HUES64 (cell line): Measurements from ENCODE around the gene DNAH17.

ENCODE experiments used
- H3K27ac ChIP-seq: 2 replicates; pipeline ENCODE4 v1.7.0; 2013; ENCODE audit warnings: low read depth, low read length, inconsistent platforms
- H3K27me3 ChIP-seq: 2 replicates; pipeline ENCODE4 v1.6.1; 2013; ENCODE audit warnings: mild to moderate bottlenecking, low read length; ENCODE audit not compliant: insufficient read depth
- H3K36me3 ChIP-seq: 2 replicates; pipeline ENCODE4 v1.6.1; 2013; ENCODE audit warnings: mild to moderate bottlenecking, low read length; ENCODE audit not compliant: insufficient read depth
- H3K4me1 ChIP-seq: 2 replicates; pipeline ENCODE4 v1.6.1; 2013; ENCODE audit warnings: mild to moderate bottlenecking, low read length, moderate library complexity; ENCODE audit not compliant: insufficient read depth
- H3K4me3 ChIP-seq: 2 replicates; pipeline ENCODE4 v1.5.1; 2013; ENCODE audit warnings: mild to moderate bottlenecking, low read length, moderate library complexity
- H3K9ac ChIP-seq: 2 replicates; pipeline ENCODE4 v1.6.1; 2013; ENCODE audit warnings: mild to moderate bottlenecking, low read depth, low read length
- H3K9me3 ChIP-seq: 2 replicates; pipeline ENCODE4 v1.6.1; 2013; ENCODE audit warnings: low read depth, low read length; ENCODE audit not compliant: insufficient read depth
- WGBS: fragments of 150-250, 120-280 bp; methylation state at CpG from one replicate; pipeline ENCODE4 v1.1.7; 2013; ENCODE audit warnings: missing lambda C conversion rate; 5-methylcytosine and 5-hydroxymethylcytosine counted together

The DNAH17 gene

GRCh38 chr17:78615631-78616030 is 38.4 kb upstream of the DNAH17 start:
- no peak overlapping the region for H3K4me3 ChIP-seq
- H3K9me3 ChIP-seq = peaks cover 3% of the 10 kb centered on the region; the same call in 1 of the 2 replicates
- H3K27me3 ChIP-seq = peaks cover 4% of the 10 kb centered on the region; the same call in 1 of the 2 replicates
- no peak overlapping the region for H3K9ac ChIP-seq
- H3K4me1 ChIP-seq = no peaks in the 10 kb centered on the region; the same call in 1 of the 2 replicates
- no peak overlapping the region for H3K27ac ChIP-seq
- WGBS = 91% methylated on average over 13 of the region's 13 CpGs
- no peaks in the 10 kb centered on the region for H3K36me3 ChIP-seq

DNA sequence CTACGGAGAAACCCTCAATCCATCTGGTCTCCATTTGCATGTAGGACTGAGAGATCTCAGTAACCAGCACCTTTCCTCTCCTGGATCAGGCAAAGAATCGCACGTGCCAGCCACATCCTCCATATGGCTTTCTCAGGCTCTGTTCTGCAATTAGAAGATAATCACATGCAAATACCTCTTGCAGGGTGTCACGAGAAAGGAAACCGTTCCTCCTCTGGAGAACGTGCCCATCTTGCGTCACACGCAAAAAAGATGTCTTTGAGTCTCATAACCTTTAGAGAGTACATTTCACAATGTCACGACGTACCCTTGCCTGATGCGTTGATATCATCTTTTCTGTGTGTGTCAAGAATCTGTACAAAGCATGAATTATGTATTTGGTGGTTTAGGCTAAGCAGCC is 36.2 kb upstream of the DNAH17 start:
- Histone ChIP-seq H3K27ac (no peak overlapping the region), H3K27me3 (peaks cover 4% of the 10 kb centered on the region; the same call in 1 of the 2 replicates), H3K4me1 (no peaks in the 10 kb centered on the region; the same call in 1 of the 2 replicates), H3K36me3 (no peaks in the 10 kb centered on the region), H3K9me3 (no peaks in the 10 kb centered on the region), H3K4me3 (no peak overlapping the region), H3K9ac (no peak overlapping the region)
- WGBS = 95% methylated on average over 11 of the region's 11 CpGs

GRCh38 chr17:78611607-78612006 is 34.4 kb upstream of the DNAH17 start:
- 78% methylated on average over 6 of the region's 6 CpGs for WGBS
- H3K36me3 ChIP-seq = no peaks in the 10 kb centered on the region
- no peak overlapping the region for H3K4me3 ChIP-seq
- H3K27me3 ChIP-seq = peaks cover 4% of the 10 kb centered on the region; the same call in 1 of the 2 replicates
- no peaks in the 10 kb centered on the region for H3K9me3 ChIP-seq
- no peak overlapping the region for H3K9ac ChIP-seq
- no peaks in the 10 kb centered on the region; the same call in 1 of the 2 replicates for H3K4me1 ChIP-seq
- H3K27ac ChIP-seq = no peak overlapping the region

DNA sequence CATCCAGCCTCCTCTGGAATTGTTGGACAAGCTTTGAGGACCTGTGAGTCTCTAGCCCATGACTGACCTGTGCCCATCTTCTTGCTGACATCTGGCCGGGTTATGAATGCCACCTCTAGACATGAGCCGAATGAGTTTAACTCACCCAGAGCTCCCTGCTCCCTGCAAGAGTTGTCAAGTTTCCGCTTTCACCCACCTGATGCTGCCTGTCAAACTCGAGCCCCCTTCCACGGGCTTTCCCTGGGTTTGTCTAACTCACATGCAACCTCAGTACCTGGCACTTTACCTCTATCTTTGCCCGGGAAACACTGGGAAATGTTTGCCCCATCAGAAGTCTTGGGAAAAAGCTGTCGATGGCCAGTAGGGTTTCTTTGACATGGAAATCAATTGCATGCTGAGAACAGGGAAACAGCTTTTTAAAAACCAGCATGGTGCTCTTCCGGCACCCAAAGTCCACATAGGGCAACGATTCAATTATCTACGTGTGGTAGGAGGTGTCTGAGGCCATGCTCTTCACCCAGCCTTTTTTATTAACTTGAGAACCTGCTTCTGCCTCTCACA is 33.8 kb upstream of the DNAH17 start:
- H3K9me3 ChIP-seq = no peaks in the 10 kb centered on the region
- H3K27me3 ChIP-seq = peaks cover 4% of the 10 kb centered on the region; the same call in 1 of the 2 replicates
- H3K36me3 ChIP-seq = no peaks in the 10 kb centered on the region
- no peak overlapping the region for H3K27ac ChIP-seq
- 58% methylated on average over 10 of the region's 10 CpGs for WGBS
- no peak overlapping the region for H3K4me3 ChIP-seq
- H3K9ac ChIP-seq = no peak overlapping the region
- no peaks in the 10 kb centered on the region; the same call in 1 of the 2 replicates for H3K4me1 ChIP-seq

DNA sequence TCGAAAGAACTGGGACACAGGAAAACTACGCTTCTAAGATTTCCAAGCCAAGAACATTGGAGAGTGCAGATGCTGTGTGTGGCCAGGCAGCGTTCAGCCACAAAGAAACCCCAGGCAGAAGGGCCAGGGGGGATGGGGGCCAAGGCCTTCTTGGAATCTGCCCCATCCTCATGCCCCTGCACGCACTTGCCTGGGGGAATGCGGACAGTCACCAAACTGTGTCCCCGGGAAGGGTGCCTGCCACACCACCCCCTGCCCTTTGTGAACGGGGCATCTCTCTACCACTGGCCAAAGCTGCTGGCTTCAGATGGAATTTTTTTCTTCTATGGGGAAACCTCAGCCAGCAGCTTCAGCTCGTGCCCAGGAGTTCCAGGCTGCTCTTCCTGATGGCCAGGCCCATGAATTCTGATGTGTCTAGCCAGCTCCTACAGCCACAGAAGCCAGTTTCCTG is 32.0 kb upstream of the DNAH17 start:
- WGBS = 89% methylated on average over 8 of the region's 8 CpGs
- no peak overlapping the region for H3K4me3 ChIP-seq
- no peaks in the 10 kb centered on the region for H3K9me3 ChIP-seq
- no peak overlapping the region for H3K27ac ChIP-seq
- no peaks in the 10 kb centered on the region for H3K36me3 ChIP-seq
- H3K9ac ChIP-seq = no peak overlapping the region
- peaks cover 4% of the 10 kb centered on the region; the same call in 1 of the 2 replicates for H3K27me3 ChIP-seq
- no peaks in the 10 kb centered on the region; the same call in 1 of the 2 replicates for H3K4me1 ChIP-seq

DNA sequence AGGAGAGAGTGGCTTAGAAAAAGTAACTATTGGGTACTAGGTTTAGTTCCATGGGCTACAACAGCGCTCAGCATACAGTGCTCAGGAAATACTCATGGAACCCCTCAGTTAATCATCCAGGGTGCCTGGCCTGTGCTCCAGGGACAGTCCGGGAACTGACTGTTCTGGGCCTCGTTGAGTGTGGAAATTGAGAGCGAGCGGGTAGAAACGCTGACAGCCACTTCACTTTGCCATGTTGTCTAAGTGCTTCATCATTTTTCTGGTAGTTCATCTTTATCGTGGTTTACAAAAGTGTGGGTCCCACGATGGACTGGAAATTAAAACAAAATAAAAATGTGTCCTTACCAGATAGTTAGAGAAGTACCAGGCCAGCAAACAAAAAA is 31.6 kb upstream of the DNAH17 start:
- Histone ChIP-seq H3K9ac (no peak overlapping the region), H3K27me3 (peaks cover 4% of the 10 kb centered on the region; the same call in 1 of the 2 replicates), H3K27ac (no peak overlapping the region), H3K9me3 (no peaks in the 10 kb centered on the region), H3K4me1 (no peaks in the 10 kb centered on the region; the same call in 1 of the 2 replicates), H3K4me3 (no peak overlapping the region), H3K36me3 (no peaks in the 10 kb centered on the region)
- WGBS = 94% methylated on average over 8 of the region's 8 CpGs

- no peaks in the 10 kb centered on the region for H3K9me3 ChIP-seq
- H3K4me1 ChIP-seq = no peaks in the 10 kb centered on the region; the same call in 1 of the 2 replicates
- H3K9ac ChIP-seq = no peak overlapping the region
- peaks cover 4% of the 10 kb centered on the region; the same call in 1 of the 2 replicates for H3K27me3 ChIP-seq
- H3K4me3 ChIP-seq = no peak overlapping the region
- no peaks in the 10 kb centered on the region for H3K36me3 ChIP-seq
- H3K27ac ChIP-seq = no peak overlapping the region
- WGBS = 96% methylated on average over 10 of the region's 10 CpGs
These were observed 31.1 kb upstream of the DNAH17 start for GRCh38 chr17:78608122-78608803.

GRCh38 chr17:78607038-78607437 is 29.8 kb upstream of the DNAH17 start:
- no peak overlapping the region for H3K9ac ChIP-seq
- no peaks in the 10 kb centered on the region; the same call in 1 of the 2 replicates for H3K4me1 ChIP-seq
- WGBS = 49% methylated on average over 6 of the region's 6 CpGs
- no peak overlapping the region for H3K4me3 ChIP-seq
- no peaks in the 10 kb centered on the region for H3K9me3 ChIP-seq
- H3K27me3 ChIP-seq = peaks cover under 1% of the 10 kb centered on the region; the same call in 1 of the 2 replicates
- no peak overlapping the region for H3K27ac ChIP-seq
- no peaks in the 10 kb centered on the region for H3K36me3 ChIP-seq

GRCh38 chr17:78605886-78606285 is 28.7 kb upstream of the DNAH17 start:
- H3K4me3 ChIP-seq = no peak overlapping the region
- H3K27me3 ChIP-seq = no peaks in the 10 kb centered on the region; the same call in 1 of the 2 replicates
- 96% methylated on average over 6 of the region's 6 CpGs for WGBS
- H3K27ac ChIP-seq = no peak overlapping the region
- no peaks in the 10 kb centered on the region for H3K4me1 ChIP-seq
- no peaks in the 10 kb centered on the region for H3K36me3 ChIP-seq
- H3K9ac ChIP-seq = no peak overlapping the region
- H3K9me3 ChIP-seq = no peaks in the 10 kb centered on the region

DNA sequence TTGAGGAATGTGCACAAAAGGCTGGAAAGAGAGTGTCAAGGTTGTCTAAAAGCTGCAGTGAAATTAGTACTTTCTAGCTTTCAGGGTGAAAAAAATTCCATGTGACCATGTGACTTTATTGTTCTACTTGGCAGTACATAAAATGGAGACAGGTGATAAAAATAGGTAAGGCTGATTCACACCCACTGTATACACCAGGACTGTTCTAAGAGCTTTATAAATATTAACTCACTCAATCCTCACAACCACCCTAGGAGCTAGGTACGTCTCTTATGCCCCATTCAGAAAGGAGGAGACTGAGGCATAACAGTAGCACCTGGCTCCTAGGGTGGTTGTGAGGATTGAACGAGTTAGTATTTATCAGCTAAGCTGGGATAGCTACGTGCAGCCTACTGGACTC is 28.2 kb upstream of the DNAH17 start:
- Histone ChIP-seq H3K27me3 (no peaks in the 10 kb centered on the region; the same call in 1 of the 2 replicates), H3K36me3 (no peaks in the 10 kb centered on the region), H3K9me3 (no peaks in the 10 kb centered on the region), H3K27ac (no peak overlapping the region), H3K4me3 (no peak overlapping the region), H3K9ac (no peak overlapping the region), H3K4me1 (no peaks in the 10 kb centered on the region)
- 96% methylated on average over 3 of the region's 3 CpGs for WGBS

- H3K4me3 ChIP-seq = no peak overlapping the region
- no peaks in the 10 kb centered on the region for H3K9me3 ChIP-seq
- WGBS = 91% methylated on average over 6 of the region's 6 CpGs
- no peaks in the 10 kb centered on the region for H3K36me3 ChIP-seq
- no peak overlapping the region for H3K27ac ChIP-seq
- no peaks in the 10 kb centered on the region; the same call in 1 of the 2 replicates for H3K4me1 ChIP-seq
- H3K9ac ChIP-seq = no peak overlapping the region
- H3K27me3 ChIP-seq = no peaks in the 10 kb centered on the region
These were observed 25.1 kb upstream of the DNAH17 start for GRCh38 chr17:78602246-78602645.
